Chondrocyte (in vitro differentiated cells): ENCODE results near the gene C2CD3. TPM values are rescaled to one million over a fixed set of nuclear protein-coding genes. Genes with fewer than 3 reads are reported as not detected.
"Not testable (repeated sequence)": the region's sequence is repeated elsewhere in the genome, so short reads cannot be mapped to it uniquely, and the experiment has no call there.

Experiments used
- DNase-seq: peaks from one replicate; pipeline ENCODE4 v3.0.0; 2021; ENCODE audit warnings: mixed read lengths, low spot score
- H3K27ac Mint-ChIP-seq: one replicate; pipeline ENCODE4 v1.8.0; 2021; ENCODE audit warnings: mild to moderate bottlenecking, moderate library complexity, mixed read lengths; ENCODE audit not compliant: unreplicated experiment
- H3K27me3 Mint-ChIP-seq: 2 replicates; pipeline ENCODE4 v1.8.0; 2021; ENCODE audit warnings: low read depth, mixed read lengths
- H3K36me3 Mint-ChIP-seq: 2 replicates; pipeline ENCODE4 v1.8.0; 2021; ENCODE audit warnings: low read depth, mixed read lengths
- H3K4me1 Mint-ChIP-seq: 2 replicates; pipeline ENCODE4 v1.8.0; 2021; ENCODE audit warnings: low read depth, mild to moderate bottlenecking, mixed read lengths
- H3K4me3 Mint-ChIP-seq: one replicate; pipeline ENCODE4 v1.8.0; 2021; ENCODE audit warnings: mild to moderate bottlenecking, moderate library complexity, mixed read lengths; ENCODE audit not compliant: unreplicated experiment
- H3K9me3 Mint-ChIP-seq: 2 replicates; pipeline ENCODE4 v1.8.0; 2021; ENCODE audit warnings: low read depth, mixed read lengths
- total RNA-seq: library from RNA; stranded (reverse); gene quantifications from 3 replicates; pipeline ENCODE4 v1.2.1, GENCODE V29; 2021
- TF ChIP-seq, protein P1 (sequence below): fragments of 200-600 bp; sonication (generic); IDR thresholded peaks from 2 replicates; pipeline ENCODE4 v1.5.0; 2021; ENCODE audit warnings: antibody characterized with exemption, mild to moderate bottlenecking, moderate library complexity

The C2CD3 gene
- total RNA-seq, 1 donor from 2014 or later: 14.7 TPM

DNA sequence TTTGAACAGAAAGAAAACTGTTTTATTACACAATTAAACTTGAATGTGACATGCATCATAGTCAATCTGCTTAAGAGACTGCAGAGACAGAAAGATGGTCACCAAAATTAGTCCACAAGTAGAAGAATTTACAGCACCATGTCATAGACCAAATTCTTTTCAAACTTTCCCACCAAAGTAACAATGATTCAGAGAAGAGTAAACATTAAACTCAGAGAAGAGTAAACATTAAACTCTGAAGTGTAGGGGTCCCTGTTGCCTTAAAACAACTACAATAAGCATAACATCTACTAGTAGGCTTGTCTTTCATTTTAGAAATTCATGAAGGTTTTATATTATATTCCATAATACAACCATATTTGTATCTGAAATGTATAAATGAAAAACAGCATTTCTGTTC is 104.1 kb downstream of the C2CD3 start:
- not testable (repeated sequence) for H3K4me3 Mint-ChIP-seq, H3K27me3 Mint-ChIP-seq, H3K36me3 Mint-ChIP-seq, DNase-seq, H3K9me3 Mint-ChIP-seq
- TF ChIP-seq, protein P1, sequence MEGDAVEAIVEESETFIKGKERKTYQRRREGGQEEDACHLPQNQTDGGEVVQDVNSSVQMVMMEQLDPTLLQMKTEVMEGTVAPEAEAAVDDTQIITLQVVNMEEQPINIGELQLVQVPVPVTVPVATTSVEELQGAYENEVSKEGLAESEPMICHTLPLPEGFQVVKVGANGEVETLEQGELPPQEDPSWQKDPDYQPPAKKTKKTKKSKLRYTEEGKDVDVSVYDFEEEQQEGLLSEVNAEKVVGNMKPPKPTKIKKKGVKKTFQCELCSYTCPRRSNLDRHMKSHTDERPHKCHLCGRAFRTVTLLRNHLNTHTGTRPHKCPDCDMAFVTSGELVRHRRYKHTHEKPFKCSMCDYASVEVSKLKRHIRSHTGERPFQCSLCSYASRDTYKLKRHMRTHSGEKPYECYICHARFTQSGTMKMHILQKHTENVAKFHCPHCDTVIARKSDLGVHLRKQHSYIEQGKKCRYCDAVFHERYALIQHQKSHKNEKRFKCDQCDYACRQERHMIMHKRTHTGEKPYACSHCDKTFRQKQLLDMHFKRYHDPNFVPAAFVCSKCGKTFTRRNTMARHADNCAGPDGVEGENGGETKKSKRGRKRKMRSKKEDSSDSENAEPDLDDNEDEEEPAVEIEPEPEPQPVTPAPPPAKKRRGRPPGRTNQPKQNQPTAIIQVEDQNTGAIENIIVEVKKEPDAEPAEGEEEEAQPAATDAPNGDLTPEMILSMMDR: peak; percentile 10
- Mint-ChIP-seq H3K4me1 (peaks cover 14% of the 10 kb centered on the region), H3K27ac (peak overlapping the region; percentile 82)

DNA sequence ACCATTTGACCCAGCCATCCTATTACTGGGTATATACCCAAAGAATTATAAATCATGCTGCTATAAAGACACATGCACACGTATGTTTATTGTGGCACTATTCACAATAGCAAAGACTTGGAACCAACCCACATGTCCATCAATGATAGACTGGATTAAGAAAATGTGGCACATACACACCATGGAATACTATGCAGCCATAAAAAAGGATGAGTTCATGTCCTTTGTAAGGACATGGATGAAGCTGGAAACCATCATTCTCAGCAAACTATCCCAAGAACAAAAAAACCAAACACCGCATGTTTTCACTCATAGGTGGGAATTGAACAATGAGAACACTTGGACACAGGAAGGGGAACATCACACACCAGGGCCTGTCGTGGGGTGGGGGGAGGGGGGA is 105.3 kb downstream of the C2CD3 start:
- H3K4me3 Mint-ChIP-seq, H3K36me3 Mint-ChIP-seq, H3K9me3 Mint-ChIP-seq, H3K27me3 Mint-ChIP-seq, DNase-seq, H3K27ac Mint-ChIP-seq: not testable (repeated sequence)
- H3K4me1 Mint-ChIP-seq: peaks cover 14% of the 10 kb centered on the region

DNA sequence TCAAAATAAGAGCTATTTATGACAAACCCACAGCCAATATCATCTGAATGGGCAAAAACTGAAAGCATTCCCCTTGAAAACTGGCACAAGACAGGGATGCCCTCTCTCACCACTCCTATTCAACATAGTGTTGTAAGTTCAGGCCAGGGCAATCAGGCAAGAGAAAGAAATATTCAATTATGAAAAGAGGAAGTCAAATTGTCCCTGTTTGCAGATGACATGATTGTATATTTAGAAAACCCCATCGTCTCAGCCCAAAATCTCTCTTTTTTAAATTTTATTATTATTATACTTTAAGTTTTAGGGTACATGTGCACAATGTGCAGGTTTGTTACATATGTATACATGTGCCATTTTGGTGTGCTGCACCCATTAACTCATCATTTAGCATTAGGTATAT is 107.2 kb downstream of the C2CD3 start:
- H3K9me3 Mint-ChIP-seq, DNase-seq, H3K4me3 Mint-ChIP-seq, H3K27ac Mint-ChIP-seq, H3K27me3 Mint-ChIP-seq: not testable (repeated sequence)
- peaks cover 12% of the 10 kb centered on the region for H3K36me3 Mint-ChIP-seq
- H3K4me1 Mint-ChIP-seq: peaks cover 14% of the 10 kb centered on the region

DNA sequence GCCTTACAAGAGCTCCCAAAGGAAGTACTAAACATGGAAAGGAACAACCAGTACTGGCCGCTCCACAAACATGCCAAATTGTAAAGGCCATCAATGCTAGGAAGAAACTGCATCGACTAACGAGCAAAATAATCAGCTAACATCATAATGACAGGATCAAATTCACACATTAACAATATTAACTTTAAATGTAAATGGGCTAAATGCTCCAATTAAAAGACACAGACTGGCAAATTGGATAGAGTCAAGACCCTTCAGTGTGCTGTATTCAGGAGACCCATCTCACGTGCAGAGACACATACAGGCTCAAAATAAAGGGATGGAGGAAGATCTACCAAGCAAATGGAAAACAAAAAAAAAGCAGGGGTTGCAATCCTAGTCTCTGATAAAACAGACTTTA is 109.2 kb downstream of the C2CD3 start:
- H3K27ac Mint-ChIP-seq, DNase-seq, H3K4me1 Mint-ChIP-seq, H3K4me3 Mint-ChIP-seq, H3K9me3 Mint-ChIP-seq, H3K27me3 Mint-ChIP-seq: not testable (repeated sequence)
- peaks cover 12% of the 10 kb centered on the region for H3K36me3 Mint-ChIP-seq

DNA sequence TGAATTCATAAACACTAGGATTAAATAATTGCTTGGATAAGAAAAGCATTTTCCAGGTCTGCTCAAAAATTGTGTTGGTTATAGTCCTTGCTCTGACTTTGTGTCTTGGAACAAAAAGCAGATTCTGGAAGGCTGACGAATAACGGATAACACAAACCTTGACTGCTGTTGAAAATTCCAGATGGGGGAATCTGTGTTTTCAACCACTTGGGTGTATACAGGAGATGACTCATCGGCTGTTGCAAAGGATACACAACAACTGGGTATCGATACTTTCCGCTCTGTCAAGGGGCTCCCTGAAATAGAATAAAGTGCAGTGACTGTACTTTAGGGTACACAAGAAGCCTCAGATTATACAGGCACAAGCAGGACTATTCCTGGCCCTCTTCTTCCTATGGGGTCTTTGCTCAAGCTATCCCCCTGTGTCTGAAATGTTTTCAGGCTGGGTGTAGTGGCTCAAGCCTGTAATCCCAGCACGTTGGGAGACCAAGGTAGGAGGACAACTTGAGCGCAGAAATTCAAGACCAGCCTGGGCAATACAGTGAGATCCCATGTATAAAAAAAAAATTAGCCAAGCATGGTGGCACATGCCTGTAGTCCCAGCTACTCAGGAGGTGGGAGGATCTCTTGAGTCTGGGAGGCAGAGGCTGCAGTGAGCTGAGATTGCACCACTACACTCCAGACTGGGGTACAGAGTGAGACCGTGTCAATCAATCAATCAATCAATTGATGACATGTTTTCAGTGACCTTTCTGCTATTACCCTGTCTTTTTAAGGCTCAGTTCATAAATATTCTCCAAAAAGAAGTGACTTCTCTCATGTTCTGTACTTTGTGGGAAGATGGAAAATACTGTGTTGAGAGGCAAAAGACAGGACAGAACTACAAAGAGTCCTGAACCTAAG is 113.3 kb downstream of the C2CD3 start:
- Mint-ChIP-seq H3K27ac (no peak overlapping the region), H3K9me3 (peaks cover 7% of the 10 kb centered on the region), H3K4me1 (peaks cover 17% of the 10 kb centered on the region), H3K4me3 (no peak overlapping the region), H3K36me3 (peaks cover 9% of the 10 kb centered on the region), H3K27me3 (no peaks in the 10 kb centered on the region)
- TF ChIP-seq, protein P1: no peak
- DNase-seq: no peak

DNA sequence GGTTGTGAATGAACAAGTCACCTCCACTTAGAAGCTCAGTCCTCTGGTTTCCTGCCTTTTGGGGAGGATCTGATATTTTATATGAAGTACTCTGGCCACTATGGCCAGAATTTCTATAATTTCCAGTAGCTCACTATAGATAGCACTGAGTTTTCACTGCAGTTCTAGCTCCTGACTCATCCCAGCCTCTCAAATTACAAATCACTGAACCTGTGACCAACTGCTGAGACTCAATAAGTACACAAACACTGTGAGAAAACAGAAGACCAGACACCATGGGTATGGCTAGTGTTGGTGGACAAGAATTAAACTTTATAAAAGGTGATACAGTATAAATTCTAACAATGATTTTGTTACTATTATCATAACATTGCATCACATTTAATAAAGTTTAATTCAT is 114.9 kb downstream of the C2CD3 start:
- TF ChIP-seq, protein P1: no peak
- no peak for DNase-seq
- Mint-ChIP-seq H3K36me3 (peaks cover 8% of the 10 kb centered on the region), H3K27me3 (no peaks in the 10 kb centered on the region), H3K4me3 (no peak overlapping the region), H3K4me1 (peaks cover 17% of the 10 kb centered on the region), H3K27ac (peak overlapping the region; percentile 30), H3K9me3 (peaks cover 3% of the 10 kb centered on the region)

DNA sequence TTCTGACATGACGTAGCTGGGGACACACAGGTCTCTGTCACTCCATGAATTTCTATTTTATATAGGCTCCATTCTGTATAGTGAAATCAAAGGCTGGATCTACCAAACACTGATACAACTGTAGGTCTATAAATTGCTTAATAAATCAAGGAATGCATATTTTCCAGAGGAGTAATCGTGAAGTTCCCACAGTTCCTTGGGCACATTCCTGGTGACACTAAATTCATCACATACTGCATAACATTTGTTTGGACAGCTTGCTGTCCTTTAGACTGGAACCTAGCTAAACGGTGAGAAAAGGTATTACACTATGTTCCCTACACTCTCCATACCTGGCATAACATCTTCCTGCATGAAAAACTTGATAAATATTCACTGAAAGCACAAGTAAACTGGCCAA is 120.3 kb downstream of the C2CD3 start:
- peaks cover 8% of the 10 kb centered on the region for H3K36me3 Mint-ChIP-seq
- no peaks in the 10 kb centered on the region for H3K27me3 Mint-ChIP-seq
- H3K4me1 Mint-ChIP-seq: peaks cover 13% of the 10 kb centered on the region
- DNase-seq: no peak
- H3K9me3 Mint-ChIP-seq: no peaks in the 10 kb centered on the region
- peak overlapping the region; percentile 0 for H3K27ac Mint-ChIP-seq
- no peak overlapping the region for H3K4me3 Mint-ChIP-seq
- TF ChIP-seq, protein P1: no peak
